ENCODE results near the gene RUNDC3A.

RUNDC3A gene

GRCh38 chr17:44308865-44309264 lies 464 bp downstream of the RUNDC3A start:
- Histone ChIP-seq H3K27ac (ENCODE audit: extremely low read depth, low read depth, low read length) (no peak overlapping the region), H3K36me3 (ENCODE audit: control insufficient read depth in 2 of 2, insufficient read depth in 1 of 2, low read length in 2 of 2) (no peaks in the 10 kb centered on the region), H3K4me1 (ENCODE audit: control insufficient read depth, insufficient read depth, low read length) (peaks cover 3% of the 10 kb centered on the region; the same call in 1 of the 2 replicates), H3K4me3 (ENCODE audit: low read depth, low read length) (no peak overlapping the region; the same call in 1 of the 2 replicates), H3K9me3 (ENCODE audit: control insufficient read depth, insufficient read depth, low read depth, low read length) (no peaks in the 10 kb centered on the region)
- POLR2A ChIA-PET = interaction anchor here (0.7 to 1.2 kb wide), 7 partner anchors 9 to 555 kb away, joined by 3 to 7 read pairs (median 4); no protein-coding TSS in a partner anchor
- CTCF ChIA-PET = no interaction called here
- TF ChIP-seq MYNN (tag by site-specific recombination; IDR thresholded peaks at IDR 0.05; ENCODE audit: borderline replicate concordance) (no peak), ZNF394 (tag by site-specific recombination; IDR thresholded peaks at IDR 0.05; ENCODE audit: borderline replicate concordance) (no peak), ZBTB48 (tag by site-specific recombination; IDR thresholded peaks at IDR 0.05) (no peak), ZBTB8A (tag by site-specific recombination; IDR thresholded peaks at IDR 0.05) (no peak), GFI1B (tag by site-specific recombination; IDR thresholded peaks at IDR 0.05) (no peak), RBAK (tag by site-specific recombination; IDR thresholded peaks at IDR 0.05) (no peak), ZNF2 (tag by site-specific recombination; IDR thresholded peaks at IDR 0.05) (no peak), PRDM1 (tag by site-specific recombination; IDR thresholded peaks at IDR 0.05) (no peak), HOXD13 (CRISPR knock-in tag; IDR thresholded peaks at IDR 0.05; ENCODE audit: borderline replicate concordance) (no peak), KLF9 (tag by site-specific recombination; IDR thresholded peaks at IDR 0.05; ENCODE audit: low read depth) (no peak), ZBTB26 (tag by site-specific recombination; optimal IDR thresholded peaks at IDR 0.05) (no peak), BCL6B (tag by site-specific recombination; IDR thresholded peaks at IDR 0.05) (no peak), ZNF558 (tag by site-specific recombination; IDR thresholded peaks at IDR 0.05) (no peak)

- TF ChIP-seq ZNF449 (tag by site-specific recombination; IDR thresholded peaks at IDR 0.05) = peak; percentile 83
- 0 out of 2 replicates have a peak, but pooled peaks have one; percentile 3 for TF ChIP-seq SP2 (tag by site-specific recombination; IDR thresholded peaks at IDR 0.05)
- TF ChIP-seq GLIS1 (tag by site-specific recombination; IDR thresholded peaks at IDR 0.05) = peak; percentile 24; the same call in 1 of the 2 replicates
- TF ChIP-seq KLF17 (tag by site-specific recombination; IDR thresholded peaks at IDR 0.05) = no peak
- TF ChIP-seq ZNF704 (tag by site-specific recombination; IDR thresholded peaks at IDR 0.05) = no peak
- peak; percentile 32; the same call in 1 of the 2 replicates for TF ChIP-seq PATZ1 (tag by site-specific recombination; IDR thresholded peaks at IDR 0.05)
- peak; percentile 28 for TF ChIP-seq GLIS2 (tag by site-specific recombination; IDR thresholded peaks at IDR 0.05)
- 0 out of 2 replicates have a peak, but pooled peaks have one; percentile 36 for TF ChIP-seq ZNF600 (tag by site-specific recombination; IDR thresholded peaks at IDR 0.05)
- no peak for TF ChIP-seq SETDB1 (IDR thresholded peaks at IDR 0.05; ENCODE audit: insufficient read length, low read length)
- H3K4me1 ChIP-seq (ENCODE audit: control insufficient read depth, insufficient read depth, low read length) = peaks cover 3% of the 10 kb centered on the region; the same call in 1 of the 2 replicates
- ChIA-PET POLR2A (interaction anchor here (0.5 to 0.9 kb wide), 2 partner anchors 21 to 110 kb away, joined by 5 to 9 read pairs; partner anchors contain the start of gene ATXN7L3), CTCF (interaction anchor here (0.9 kb wide), 1 partner anchor 108 kb away, joined by 4 read pairs; no protein-coding TSS in a partner anchor)
- H3K9me3 ChIP-seq (ENCODE audit: control insufficient read depth, insufficient read depth, low read depth, low read length) = no peaks in the 10 kb centered on the region
- no peak overlapping the region for H3K27ac ChIP-seq (ENCODE audit: extremely low read depth, low read depth, low read length)
- H3K36me3 ChIP-seq (ENCODE audit: control insufficient read depth in 2 of 2, insufficient read depth in 1 of 2, low read length in 2 of 2) = no peaks in the 10 kb centered on the region
- H3K4me3 ChIP-seq (ENCODE audit: low read depth, low read length) = no peak overlapping the region
Measured at GRCh38 chr17:44309472-44309871, 1.1 kb downstream of the RUNDC3A start.
